GM15510 (cell line): ENCODE measurements around the gene TAPT1.

ENCODE experiments used
- POLR2A ChIP-seq: IDR thresholded peaks from 3 replicates; pipeline ENCODE4 v1.6.1; 2011; ENCODE audit warnings: borderline replicate concordance; ENCODE audit not compliant: insufficient read length; ENCODE audit errors: extremely low read depth

TAPT1 gene

DNA sequence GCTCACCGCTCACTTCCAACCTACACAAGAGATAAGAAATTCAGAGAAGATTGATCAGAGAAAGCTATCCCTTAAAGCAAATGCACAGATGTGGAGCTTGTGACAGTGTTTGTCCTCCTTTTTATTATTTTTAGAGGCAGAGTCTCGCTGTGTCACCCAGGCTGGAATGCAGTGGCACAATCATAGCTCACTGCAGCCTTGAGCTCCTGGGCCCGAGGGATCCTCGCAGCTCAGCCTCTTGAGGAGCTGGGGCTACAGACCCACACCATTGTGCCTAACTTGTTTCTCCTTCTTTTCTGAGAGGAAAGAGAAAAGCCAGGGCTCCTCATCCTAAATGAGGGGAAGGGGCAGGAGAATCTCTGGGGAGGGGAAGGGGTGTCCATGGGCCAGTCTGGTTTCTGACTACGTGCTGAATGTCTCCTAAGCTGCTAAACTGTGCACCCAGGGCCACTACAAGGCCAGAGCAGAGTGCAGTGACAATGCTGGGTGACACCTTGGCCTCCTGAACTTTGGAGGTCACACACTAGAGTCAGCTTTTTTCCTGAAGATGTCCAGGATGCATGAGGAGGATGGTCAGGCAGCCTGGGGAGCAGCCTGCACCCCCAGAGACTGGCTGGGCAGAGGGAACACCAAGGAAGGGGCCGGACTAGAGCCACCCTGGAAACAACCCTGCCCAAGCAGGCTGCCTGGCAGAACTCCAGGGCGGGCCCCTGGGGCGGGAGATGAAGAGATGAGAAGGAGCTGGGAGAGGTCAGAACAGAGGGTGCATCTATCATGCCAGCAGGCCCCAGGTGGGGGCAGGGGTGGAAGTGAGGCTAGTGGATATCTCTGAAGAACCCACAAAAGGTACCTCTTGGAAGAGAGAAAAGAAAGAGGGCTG lies 87.0 kb downstream of the TAPT1 start:
- no peak for TF ChIP-seq POLR2A

- no peak for TF ChIP-seq POLR2A
Observed at GRCh38 chr4:16136827-16137226, 89.4 kb downstream of the TAPT1 start.

DNA sequence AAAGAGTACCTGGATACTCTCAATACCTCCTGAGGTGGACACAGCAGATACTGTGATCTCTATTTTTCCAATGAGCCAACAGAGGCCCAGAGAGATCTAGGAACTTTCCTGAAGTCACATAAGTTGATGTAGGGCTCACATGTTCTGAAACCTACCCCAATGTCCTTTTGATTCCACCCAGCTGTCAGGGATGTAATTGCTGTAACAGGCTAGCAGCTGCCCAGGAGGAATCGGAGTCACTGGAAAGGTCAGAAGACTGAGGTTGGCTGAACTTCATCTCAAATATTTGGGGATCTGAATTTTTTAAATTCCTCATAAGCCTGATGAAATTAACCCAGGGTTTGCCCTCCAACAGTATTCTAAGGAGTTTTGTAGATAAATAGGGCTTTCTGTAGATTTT lies 90.0 kb downstream of the TAPT1 start:
- TF ChIP-seq POLR2A, result no peak

DNA sequence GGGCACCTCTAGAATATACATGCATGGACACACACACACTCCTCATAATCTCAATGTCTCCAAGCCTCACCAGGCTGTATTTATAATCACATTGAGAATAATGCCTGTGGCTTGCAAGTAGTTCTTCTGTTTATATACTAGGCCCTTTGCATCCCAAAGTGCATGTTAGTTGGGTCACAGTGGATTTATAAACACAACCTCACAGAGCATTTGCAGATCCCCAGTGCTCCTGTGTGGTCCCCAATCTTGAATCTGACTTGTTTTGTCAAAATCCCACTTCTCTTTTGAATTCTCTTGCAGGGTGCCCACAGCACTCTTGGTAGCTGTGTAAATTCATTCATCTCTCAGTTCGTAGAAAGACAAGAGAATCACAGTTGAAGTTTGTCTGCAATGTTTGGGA lies 92.9 kb downstream of the TAPT1 start:
- no peak for TF ChIP-seq POLR2A

DNA sequence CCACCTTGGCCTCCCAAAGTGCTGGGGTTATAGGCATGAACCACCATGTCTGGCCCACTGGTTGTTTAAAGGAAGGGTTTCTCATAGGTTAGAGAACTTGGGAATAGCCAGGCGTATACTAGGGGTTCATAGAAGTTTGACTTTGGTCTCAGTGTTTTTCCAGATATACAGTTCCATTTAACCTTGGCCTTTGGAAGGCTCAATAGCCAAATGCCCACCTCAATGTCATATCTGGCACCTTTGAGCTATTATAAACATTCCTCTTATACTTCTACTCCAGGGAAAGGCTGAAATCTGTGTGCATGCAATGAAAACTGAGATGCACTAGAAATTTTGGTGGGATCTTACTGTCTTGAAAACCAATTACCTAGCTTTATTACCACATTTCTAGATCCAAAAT lies 95.0 kb downstream of the TAPT1 start:
- TF ChIP-seq POLR2A, result no peak

DNA sequence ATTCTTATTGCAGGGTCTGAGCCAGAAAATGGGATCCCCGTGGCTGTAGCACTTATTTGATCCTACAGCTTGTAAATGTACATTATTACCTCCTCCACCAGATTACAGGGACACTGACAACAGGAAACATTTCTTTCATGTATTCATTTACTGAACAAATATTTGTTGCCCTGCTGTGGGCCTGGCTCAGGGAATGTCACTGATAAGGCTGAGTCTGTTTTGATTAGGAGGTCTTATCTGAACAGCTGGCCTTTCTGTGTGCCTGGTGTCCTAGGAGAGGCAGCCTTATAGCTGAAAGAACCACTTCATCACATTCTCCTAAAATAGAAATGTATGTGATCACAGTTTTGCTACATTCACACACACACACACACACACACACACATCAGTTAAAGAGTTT lies 96.9 kb downstream of the TAPT1 start:
- TF ChIP-seq POLR2A, result no peak

GRCh38 chr4:16126714-16127113 lies 99.6 kb downstream of the TAPT1 start:
- no peak for TF ChIP-seq POLR2A

DNA sequence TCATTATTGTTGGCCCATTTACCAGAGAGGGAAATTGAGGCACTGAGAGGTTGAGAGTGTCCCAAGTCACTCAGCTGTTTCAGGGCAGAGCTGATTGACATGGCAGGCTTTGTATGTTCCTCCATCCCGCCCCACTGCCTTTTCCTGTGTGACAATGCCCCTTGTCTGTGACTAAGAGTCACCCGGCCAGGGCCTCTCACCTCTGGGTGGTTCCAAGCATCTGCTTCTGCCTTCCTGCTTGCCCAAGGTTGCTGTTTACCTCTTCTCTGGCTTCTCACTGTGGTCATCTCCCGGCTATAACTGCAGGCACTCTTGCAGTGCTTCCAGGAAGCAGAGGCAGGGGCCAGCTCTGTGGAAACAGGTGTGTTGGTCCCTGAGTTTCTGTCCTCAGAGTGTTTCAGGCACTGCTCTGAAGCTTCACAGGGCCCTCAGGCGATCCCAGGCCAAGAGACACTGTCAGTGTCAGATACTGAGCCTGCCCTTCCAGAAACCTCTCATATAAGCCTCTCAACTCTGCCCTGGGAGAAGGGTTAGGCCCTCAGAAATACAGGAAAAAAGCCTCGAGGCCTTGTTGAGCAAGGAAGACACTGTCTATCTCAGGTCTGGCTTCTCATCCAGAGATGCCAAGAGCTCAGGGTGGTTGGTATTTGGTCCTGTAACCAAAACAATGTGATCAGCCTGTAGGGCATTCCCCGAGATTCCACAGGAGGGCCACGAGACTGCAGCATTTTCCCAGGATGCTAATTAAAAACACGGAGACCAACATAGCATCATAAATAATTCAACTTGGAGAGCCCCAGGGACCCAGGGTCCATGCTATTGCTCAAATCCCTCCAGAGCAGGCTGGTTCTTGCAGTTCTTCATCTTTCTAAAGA lies 100.5 kb downstream of the TAPT1 start:
- TF ChIP-seq POLR2A, result no peak

GRCh38 chr4:16124232-16124631 lies 102.0 kb downstream of the TAPT1 start:
- no peak for TF ChIP-seq POLR2A

DNA sequence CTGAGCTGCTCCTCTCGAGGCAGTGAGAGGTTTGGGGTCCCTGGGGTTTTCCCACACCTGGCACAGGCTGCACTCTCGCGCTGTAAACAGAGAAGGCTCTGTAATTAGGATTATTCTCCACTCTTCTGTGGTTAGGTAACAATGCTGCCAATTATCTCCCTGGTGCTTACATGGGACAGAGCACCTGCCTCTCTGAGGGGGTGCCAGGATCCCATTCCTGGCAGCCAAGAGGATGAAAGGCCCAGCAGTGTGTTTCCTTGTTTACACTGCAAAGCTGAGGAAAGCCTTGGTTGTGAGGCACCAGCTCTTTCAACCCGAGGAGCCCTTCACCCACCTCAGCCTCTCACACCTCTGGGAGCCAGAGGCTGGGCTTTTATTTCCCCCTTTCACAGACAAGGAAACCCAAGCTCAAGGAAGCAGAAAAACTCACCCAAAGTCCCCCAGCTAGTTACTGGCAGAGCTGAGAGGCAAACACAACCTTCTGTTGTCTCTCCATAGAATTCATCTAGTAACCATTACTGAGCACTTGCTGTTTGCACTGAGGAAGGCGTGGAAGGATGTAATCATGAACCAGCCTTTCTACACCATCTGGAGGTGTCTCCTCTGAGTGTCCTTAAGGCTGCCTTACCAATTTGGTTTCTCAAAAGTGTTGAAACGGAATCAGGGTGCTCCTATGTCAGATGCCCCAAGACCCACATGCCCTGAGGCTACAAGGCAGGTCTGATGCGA lies 102.8 kb downstream of the TAPT1 start:
- TF ChIP-seq POLR2A, result no peak

DNA sequence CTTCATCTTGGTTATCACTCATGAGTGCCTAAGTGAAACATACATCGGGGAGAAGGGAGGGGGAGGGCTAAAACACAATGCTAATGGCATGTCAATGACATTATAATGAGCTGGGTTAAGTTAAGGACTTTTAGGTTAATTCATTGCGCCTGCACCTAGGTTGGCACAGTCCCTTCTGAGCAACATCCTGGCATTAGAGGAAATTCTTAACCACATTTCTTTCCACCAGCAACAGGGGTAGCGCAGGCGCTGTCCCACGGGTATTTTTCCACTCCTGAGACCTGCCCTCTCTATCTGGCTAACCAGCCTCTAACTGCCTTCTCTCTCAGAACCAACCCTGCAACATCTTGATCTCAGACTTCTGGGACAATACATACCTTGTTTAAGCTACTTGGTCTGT lies 103.5 kb downstream of the TAPT1 start:
- TF ChIP-seq POLR2A, result no peak

DNA sequence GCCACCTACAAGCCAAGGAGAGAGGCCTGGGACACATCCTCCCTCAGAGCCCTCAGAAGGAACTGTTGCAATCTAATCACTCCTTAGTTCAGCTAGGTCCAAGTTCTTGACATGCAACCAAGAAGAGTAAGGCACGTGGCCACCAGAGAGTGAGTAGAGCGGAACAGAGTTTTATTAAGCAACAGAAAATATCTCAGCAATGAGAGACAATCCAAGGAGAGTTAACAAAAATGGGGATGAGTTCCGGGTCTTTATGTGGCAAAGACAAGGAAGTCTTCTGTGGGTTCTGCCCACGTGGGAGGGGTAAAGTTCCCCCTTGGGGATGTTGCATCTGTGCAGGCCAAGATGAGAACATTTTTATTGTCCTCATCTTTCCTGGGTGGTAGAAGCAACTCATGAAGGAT lies 104.0 kb downstream of the TAPT1 start:
- no peak for TF ChIP-seq POLR2A

- no peak for TF ChIP-seq POLR2A
Observed at GRCh38 chr4:16120720-16121119, 105.6 kb downstream of the TAPT1 start.

- no peak for TF ChIP-seq POLR2A
Observed at GRCh38 chr4:16119981-16120380, 106.3 kb downstream of the TAPT1 start.

DNA sequence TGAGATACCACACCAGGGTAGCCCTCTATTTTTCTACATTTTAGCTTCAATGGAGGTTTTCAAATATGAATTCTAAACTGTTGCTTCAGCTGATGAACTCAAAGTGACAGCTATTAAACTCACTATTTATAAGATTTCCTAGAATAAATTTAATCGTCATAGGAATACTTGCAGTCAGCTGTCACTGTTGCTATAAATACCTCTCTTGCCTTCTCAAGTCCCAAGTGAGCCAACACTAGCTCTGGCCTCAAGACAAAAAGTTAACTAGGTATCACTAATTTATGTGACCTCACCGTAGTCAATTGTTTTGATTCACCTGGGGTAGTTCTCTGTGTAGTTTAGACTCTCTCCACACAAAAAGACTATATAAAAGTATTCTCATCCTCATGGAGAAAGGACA lies 108.2 kb downstream of the TAPT1 start:
- no peak for TF ChIP-seq POLR2A
